Muscle layer of colon (tissue), 2 donors: ENCODE results near the gene GPX3.

Source experiments
- H3K27ac ChIP-seq: one replicate; pipeline ENCODE4 v1.7.0; 2013; ENCODE audit warnings: low read depth, mild to moderate bottlenecking, low read length, moderate library complexity
- H3K27me3 ChIP-seq, 2 donors: one replicate each; pipeline ENCODE4 v1.7.0; 2013; ENCODE audit warnings: low read length in 2 of 2, mild to moderate bottlenecking in 2 of 2; ENCODE audit not compliant: insufficient read depth in 2 of 2, control insufficient read depth in 1 of 2
- H3K36me3 ChIP-seq: one replicate; pipeline ENCODE4 v1.7.0; 2013; ENCODE audit warnings: mild to moderate bottlenecking, low read length; ENCODE audit not compliant: insufficient read depth
- H3K4me1 ChIP-seq: one replicate; pipeline ENCODE4 v1.7.0; 2013; ENCODE audit warnings: mild to moderate bottlenecking, low read length; ENCODE audit not compliant: insufficient read depth
- H3K4me3 ChIP-seq, 2 donors: one replicate each; pipeline ENCODE4 v1.7.0; 2013; ENCODE audit warnings: low read length in 2 of 2, low read depth in 1 of 2, mild to moderate bottlenecking in 1 of 2, moderate library complexity in 1 of 2
- H3K9ac ChIP-seq: one replicate; pipeline ENCODE4 v1.7.0; 2013; ENCODE audit warnings: low read length
- H3K9me3 ChIP-seq: one replicate; pipeline ENCODE4 v1.7.0; 2013; ENCODE audit warnings: mild to moderate bottlenecking, low read length
- donor health status: abdominal sarcoma.
- donor health status: Adenocarcinoma of cecum.

The GPX3 gene

DNA sequence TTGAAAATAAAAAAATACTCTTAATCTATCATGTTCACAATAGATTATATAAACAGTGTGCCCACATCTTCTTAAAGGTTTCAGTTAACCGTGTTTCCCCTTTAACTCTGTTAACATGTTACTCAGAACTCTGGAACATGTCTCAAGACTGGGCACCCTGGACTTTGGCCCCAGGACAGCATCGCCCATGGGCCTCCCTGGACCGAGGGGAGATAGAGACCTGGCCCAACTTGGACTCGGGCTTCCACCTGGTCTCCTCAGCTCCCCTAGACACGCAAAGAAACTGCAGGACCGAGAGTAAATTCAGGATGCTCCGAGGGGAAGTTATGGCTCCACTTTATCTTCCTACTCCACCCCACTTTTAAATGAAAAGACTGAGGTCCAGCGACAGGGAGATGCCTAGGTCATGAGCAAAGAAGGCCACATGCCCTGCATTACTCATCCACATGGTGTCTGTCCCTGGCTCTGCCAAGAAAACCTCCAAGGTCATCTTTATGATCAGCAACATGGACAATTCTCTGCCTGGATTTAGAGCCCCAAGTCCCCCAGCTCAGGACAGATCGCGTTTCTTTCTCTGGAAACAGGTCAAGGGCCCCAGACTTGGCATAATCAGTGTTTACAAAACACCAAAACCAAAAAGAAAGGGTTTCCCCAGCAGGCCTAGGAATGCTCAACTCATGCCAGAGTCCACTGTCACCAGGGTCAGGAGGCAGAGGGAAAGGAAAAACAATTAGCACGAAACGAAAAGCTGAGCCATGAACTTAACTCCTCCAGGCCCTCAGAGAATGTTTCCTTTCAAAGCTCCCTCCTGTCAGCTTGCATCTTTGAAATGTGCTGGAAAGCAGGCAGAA lies 17.4 kb downstream of the GPX3 start:
- Histone ChIP-seq H3K27me3 (no peaks in the 10 kb centered on the region), H3K9ac (no peak overlapping the region), H3K9me3 (no peaks in the 10 kb centered on the region), H3K36me3 (peaks cover 80% of the 10 kb centered on the region), H3K27ac (peak overlapping the region; percentile 16), H3K4me3 (no peak overlapping the region), H3K4me1 (peaks cover 21% of the 10 kb centered on the region)

DNA sequence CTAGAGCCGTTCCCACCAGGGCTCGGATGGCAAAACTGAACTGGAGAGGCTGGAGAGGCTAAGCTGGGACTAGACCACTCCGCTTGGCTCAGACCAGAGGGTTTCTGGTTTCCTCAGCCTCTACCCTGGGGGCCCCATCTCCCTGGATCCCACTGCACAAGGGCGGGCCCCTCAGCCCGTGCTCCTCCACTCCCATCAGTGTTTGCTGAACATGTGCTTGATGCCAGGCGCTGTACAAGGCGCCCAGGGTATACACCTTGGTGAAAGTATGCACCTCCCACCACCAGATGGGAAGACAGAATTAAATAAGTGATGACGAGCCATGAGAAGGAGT lies 18.0 kb downstream of the GPX3 start:
- Histone ChIP-seq H3K4me1 (peaks cover 21% of the 10 kb centered on the region), H3K27ac (peak overlapping the region; percentile 16), H3K9ac (no peak overlapping the region)

DNA sequence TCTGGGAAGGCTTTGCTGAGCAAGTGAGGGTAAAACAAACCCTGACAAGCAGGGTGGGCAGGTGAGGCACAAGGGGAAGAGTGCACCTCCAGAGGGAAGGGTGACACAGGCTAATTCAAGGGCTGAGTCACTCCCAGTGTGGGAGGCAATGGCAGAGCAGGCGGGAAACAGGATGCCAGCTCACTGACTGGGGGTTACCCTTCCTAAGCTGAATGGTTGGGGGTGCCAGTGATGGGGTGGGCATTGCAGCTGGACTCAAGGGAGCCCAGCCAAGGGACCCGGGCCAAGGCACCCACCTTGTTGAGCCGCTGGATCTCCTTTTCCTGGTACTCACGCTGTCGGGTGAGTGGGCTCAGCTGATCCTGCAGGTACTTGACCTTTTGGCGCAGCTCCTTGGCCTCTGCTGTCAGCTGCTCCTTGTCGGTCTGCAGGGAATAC lies 18.4 kb downstream of the GPX3 start:
- H3K27me3 ChIP-seq: no peaks in the 10 kb centered on the region
- no peak overlapping the region for H3K9ac ChIP-seq
- peaks cover 21% of the 10 kb centered on the region for H3K4me1 ChIP-seq
- H3K9me3 ChIP-seq: no peaks in the 10 kb centered on the region
- no peak overlapping the region for H3K4me3 ChIP-seq
- peaks cover 82% of the 10 kb centered on the region for H3K36me3 ChIP-seq
- peak overlapping the region; percentile 16 for H3K27ac ChIP-seq

More for the DNA sequence above, 18.0 kb downstream of the GPX3 start:
- Histone ChIP-seq H3K36me3 (peaks cover 83% of the 10 kb centered on the region), H3K4me3 (no peak overlapping the region), H3K9me3 (no peaks in the 10 kb centered on the region), H3K27me3 (no peaks in the 10 kb centered on the region)

GRCh38 chr5:151039665-151040064 lies 19.3 kb downstream of the GPX3 start:
- peaks cover 74% of the 10 kb centered on the region for H3K36me3 ChIP-seq
- no peak overlapping the region for H3K9ac ChIP-seq
- H3K9me3 ChIP-seq: no peaks in the 10 kb centered on the region
- H3K4me3 ChIP-seq: no peak overlapping the region
- peaks cover 21% of the 10 kb centered on the region for H3K4me1 ChIP-seq
- no peaks in the 10 kb centered on the region for H3K27me3 ChIP-seq
- no peak overlapping the region for H3K27ac ChIP-seq

DNA sequence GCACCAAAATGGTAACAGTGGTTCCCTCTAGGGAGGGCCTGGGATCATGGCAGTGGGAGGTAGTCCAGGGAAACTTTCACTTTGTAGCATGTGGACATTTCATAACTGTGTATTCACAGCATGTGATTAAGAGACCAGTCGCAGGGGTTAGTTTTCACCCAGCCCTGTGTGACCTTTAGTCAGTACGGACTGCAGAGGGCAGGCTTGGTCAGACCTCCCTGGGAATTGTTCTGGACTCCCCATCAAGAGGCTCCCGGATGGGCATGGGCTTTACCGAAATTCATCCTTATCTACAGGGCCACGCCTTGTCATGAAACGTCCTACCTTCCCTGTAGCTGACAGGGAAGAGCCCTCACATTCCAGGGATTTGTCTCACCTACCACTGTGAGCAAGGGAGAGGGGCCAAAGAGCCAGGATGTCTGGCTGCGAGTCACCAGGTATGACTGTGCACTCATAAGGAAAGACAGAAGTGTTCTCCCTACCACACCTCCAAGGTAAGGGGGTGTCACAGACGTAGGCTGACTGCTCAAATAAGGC lies 19.9 kb downstream of the GPX3 start:
- Histone ChIP-seq H3K9me3 (no peaks in the 10 kb centered on the region), H3K36me3 (peaks cover 69% of the 10 kb centered on the region), H3K4me3 (no peak overlapping the region), H3K9ac (no peak overlapping the region), H3K27me3 (no peaks in the 10 kb centered on the region), H3K4me1 (peaks cover 21% of the 10 kb centered on the region), H3K27ac (no peak overlapping the region)

DNA sequence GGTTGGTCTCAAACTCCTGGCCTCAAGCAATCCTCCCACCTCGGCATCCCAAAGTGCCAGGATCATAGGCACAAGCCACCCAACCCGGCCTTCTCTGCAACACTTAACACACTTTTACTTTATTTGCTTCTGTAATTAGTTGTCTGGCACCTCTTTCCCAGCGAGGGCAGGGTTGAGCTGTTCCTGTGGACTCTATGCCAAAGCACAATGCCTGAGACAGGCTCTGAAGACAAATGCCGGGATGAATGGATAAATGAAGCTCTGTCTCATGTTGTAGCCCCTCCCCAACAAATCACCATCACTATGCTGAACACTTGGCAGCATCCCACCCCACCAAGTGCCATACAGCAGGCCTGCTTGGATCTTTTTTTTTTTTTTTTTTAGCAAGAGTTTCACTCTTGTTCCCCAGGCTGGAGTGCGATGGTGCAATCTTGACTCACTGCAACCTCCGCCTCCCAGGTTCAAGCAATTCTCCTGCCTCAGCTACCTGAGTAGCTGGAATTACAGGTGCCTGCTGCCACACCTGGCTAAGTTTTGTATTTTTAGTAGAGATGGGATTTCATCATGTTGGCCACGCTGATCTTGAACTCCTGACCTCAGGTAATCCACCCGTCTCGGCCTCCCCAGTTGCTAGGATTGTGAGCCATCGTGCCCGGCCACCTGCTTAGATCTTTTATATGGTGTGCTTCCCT lies 21.3 kb downstream of the GPX3 start:
- Histone ChIP-seq H3K27ac (no peak overlapping the region), H3K9ac (no peak overlapping the region), H3K4me1 (peaks cover 21% of the 10 kb centered on the region), H3K36me3 (peaks cover 69% of the 10 kb centered on the region), H3K4me3 (no peak overlapping the region), H3K27me3 (no peaks in the 10 kb centered on the region), H3K9me3 (no peaks in the 10 kb centered on the region)

DNA sequence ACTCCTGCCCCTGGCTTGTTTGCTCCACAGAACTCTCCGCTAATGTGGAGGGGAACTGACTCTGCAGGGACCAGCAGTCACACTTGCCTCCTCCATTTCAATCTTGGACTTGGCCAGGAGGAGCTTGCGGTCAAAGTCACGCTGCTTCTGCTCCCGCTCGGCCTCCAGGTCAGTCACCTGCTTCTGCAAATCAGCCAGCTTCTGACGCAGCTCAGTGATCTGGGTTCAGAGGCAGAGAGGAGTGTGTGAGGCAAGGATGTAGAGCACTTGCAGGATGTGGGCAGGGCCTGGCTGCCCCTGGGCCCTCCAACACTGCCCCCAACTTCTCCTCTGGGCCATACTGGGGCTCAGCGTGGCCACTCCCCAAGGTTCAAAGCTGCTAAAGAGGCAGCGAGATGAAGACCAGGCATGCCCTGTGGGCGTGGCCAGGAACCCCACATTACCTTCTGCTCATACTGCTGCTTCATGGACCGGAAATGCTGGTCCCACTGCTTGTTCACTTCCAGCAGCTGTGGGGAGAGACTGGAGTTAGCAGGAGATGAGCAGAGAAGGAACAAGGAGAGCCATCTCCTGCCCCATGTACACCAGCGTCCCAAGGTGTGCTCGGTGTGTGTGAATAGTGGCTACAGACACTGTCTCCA lies 22.2 kb downstream of the GPX3 start:
- Histone ChIP-seq H3K27ac (no peak overlapping the region), H3K9me3 (no peaks in the 10 kb centered on the region), H3K36me3 (peaks cover 73% of the 10 kb centered on the region), H3K4me1 (peaks cover 15% of the 10 kb centered on the region), H3K27me3 (no peaks in the 10 kb centered on the region), H3K9ac (no peak overlapping the region), H3K4me3 (no peak overlapping the region)

- H3K4me3 ChIP-seq: no peak overlapping the region
Observed at GRCh38 chr5:151047814-151048425, 27.5 kb downstream of the GPX3 start.

DNA sequence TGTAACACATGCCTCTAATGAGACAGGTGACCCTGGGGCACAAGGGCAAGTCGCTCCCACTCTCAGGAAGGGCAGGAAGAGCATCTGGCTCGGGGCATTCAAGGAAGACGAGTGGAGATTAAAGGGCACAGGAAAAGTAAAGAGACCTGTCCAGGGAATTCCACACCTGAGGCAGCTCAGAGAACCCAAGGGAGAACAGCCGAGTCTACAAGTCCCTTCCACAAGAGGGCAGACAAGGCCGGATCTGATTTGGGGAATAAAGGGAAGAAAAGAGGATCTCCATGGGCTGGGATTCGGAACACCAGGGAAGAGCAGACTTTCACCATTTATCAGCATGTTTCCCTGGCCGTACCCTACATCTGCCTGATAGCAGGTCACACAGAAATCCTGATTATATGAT lies 28.1 kb downstream of the GPX3 start:
- H3K4me1 ChIP-seq: peaks cover 6% of the 10 kb centered on the region
- H3K9me3 ChIP-seq: no peaks in the 10 kb centered on the region
- H3K9ac ChIP-seq: no peak overlapping the region
- H3K4me3 ChIP-seq: no peak overlapping the region
- H3K36me3 ChIP-seq: peaks cover 61% of the 10 kb centered on the region
- H3K27ac ChIP-seq: no peak overlapping the region
- no peaks in the 10 kb centered on the region for H3K27me3 ChIP-seq

More at GRCh38 chr5:151047814-151048425, 27.5 kb downstream of the GPX3 start:
- Histone ChIP-seq H3K4me1 (peaks cover 6% of the 10 kb centered on the region), H3K27ac (no peak overlapping the region), H3K9me3 (no peaks in the 10 kb centered on the region), H3K36me3 (peaks cover 60% of the 10 kb centered on the region), H3K27me3 (no peaks in the 10 kb centered on the region), H3K9ac (no peak overlapping the region)

- Histone ChIP-seq H3K27ac (peak overlapping the region; percentile 50), H3K9ac (no peak overlapping the region), H3K4me3 (no peak overlapping the region), H3K27me3 (no peaks in the 10 kb centered on the region), H3K9me3 (no peaks in the 10 kb centered on the region), H3K4me1 (peaks cover 6% of the 10 kb centered on the region), H3K36me3 (peaks cover 75% of the 10 kb centered on the region)
Observed at GRCh38 chr5:151051066-151051930, 30.9 kb downstream of the GPX3 start.
